Measurements from ENCODE around the gene CPNE8.

DNA sequence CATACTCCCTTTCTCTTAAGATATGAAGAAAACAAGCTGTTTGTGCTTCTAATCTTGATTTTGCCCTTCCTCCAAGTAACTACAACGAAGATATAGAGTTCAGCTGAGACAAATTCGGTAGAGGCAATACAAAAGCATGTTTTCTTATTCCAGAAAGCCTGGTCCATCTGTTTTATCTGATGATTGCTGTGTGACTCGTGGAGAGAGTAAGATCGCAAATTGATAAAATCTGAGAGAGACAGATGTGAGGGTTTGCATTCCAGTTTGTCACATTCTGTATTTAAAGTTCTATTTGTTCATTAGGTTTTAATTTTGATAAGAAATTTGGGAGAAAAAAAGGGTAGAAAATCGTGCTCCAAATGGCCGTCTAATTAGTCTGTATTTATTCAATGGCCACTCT is 192.1 kb downstream of the CPNE8 start:
- TF ChIP-seq, protein P1, sequence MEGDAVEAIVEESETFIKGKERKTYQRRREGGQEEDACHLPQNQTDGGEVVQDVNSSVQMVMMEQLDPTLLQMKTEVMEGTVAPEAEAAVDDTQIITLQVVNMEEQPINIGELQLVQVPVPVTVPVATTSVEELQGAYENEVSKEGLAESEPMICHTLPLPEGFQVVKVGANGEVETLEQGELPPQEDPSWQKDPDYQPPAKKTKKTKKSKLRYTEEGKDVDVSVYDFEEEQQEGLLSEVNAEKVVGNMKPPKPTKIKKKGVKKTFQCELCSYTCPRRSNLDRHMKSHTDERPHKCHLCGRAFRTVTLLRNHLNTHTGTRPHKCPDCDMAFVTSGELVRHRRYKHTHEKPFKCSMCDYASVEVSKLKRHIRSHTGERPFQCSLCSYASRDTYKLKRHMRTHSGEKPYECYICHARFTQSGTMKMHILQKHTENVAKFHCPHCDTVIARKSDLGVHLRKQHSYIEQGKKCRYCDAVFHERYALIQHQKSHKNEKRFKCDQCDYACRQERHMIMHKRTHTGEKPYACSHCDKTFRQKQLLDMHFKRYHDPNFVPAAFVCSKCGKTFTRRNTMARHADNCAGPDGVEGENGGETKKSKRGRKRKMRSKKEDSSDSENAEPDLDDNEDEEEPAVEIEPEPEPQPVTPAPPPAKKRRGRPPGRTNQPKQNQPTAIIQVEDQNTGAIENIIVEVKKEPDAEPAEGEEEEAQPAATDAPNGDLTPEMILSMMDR (IDR thresholded peaks at IDR 0.05; ENCODE audit: insufficient read depth, low read depth, low read length), result no peak
- no peak for TF ChIP-seq EZH2 (IDR thresholded peaks at IDR 0.05; ENCODE audit: insufficient read depth, low read length)
